Activated CD4-positive, CD25-positive, alpha-beta regulatory T cell (primary cell): ENCODE results near the gene NPC2.

ENCODE experiments used
- DNase-seq, 4 experiments: peaks; one replicate each; lab custom pipeline; 2025; lab: John Stamatoyannopoulos, UW

Gene NPC2

GRCh38 chr14:74519316-74520074 lies 26.4 kb upstream of the NPC2 start:
- no peak for DNase-seq

- no peak for DNase-seq
These were observed 25.1 kb upstream of the NPC2 start for GRCh38 chr14:74518221-74518620.

GRCh38 chr14:74517731-74518130 lies 24.6 kb upstream of the NPC2 start:
- no peak for DNase-seq

GRCh38 chr14:74516451-74517160 lies 23.5 kb upstream of the NPC2 start:
- no peak for DNase-seq

GRCh38 chr14:74515891-74516412 lies 22.8 kb upstream of the NPC2 start:
- no peak for DNase-seq

GRCh38 chr14:74514471-74514941 lies 21.4 kb upstream of the NPC2 start:
- no peak for DNase-seq

- DNase-seq = no peak
These were observed 19.1 kb upstream of the NPC2 start for GRCh38 chr14:74511966-74512830.

GRCh38 chr14:74510959-74511409 lies 17.9 kb upstream of the NPC2 start:
- DNase-seq = no peak

GRCh38 chr14:74510223-74510931 lies 17.3 kb upstream of the NPC2 start:
- DNase-seq = no peak

- DNase-seq = no peak
These were observed 16.6 kb upstream of the NPC2 start for GRCh38 chr14:74509587-74510222.

- no peak for DNase-seq
These were observed 15.8 kb upstream of the NPC2 start for GRCh38 chr14:74508844-74509428.

GRCh38 chr14:74508292-74508731 lies 15.2 kb upstream of the NPC2 start:
- no peak for DNase-seq

GRCh38 chr14:74507840-74508239 lies 14.7 kb upstream of the NPC2 start:
- no peak for DNase-seq

- DNase-seq = no peak
These were observed 14.0 kb upstream of the NPC2 start for GRCh38 chr14:74507085-74507484.

- no peak for DNase-seq
These were observed 13.3 kb upstream of the NPC2 start for GRCh38 chr14:74506411-74506851.

GRCh38 chr14:74505831-74506230 lies 12.7 kb upstream of the NPC2 start:
- DNase-seq = no peak

GRCh38 chr14:74504874-74505720 lies 12.0 kb upstream of the NPC2 start:
- no peak for DNase-seq

- DNase-seq = no peak
These were observed 11.3 kb upstream of the NPC2 start for GRCh38 chr14:74504412-74504811.

- no peak for DNase-seq
These were observed 10.8 kb upstream of the NPC2 start for GRCh38 chr14:74503938-74504335.
